K562 (cell line): ENCODE data around the gene CDH3. TPM values are rescaled to one million over a fixed set of nuclear protein-coding genes. Genes with fewer than 3 reads are reported as not detected.

Source experiments
- ATAC-seq: fragments of 200-7000 bp; cut with Tn5 transposase; 3 replicates; pipeline ENCODE4 v1.9.1; 2020; ENCODE audit warnings: moderate library complexity
- BruUV-seq: library from RNA; stranded (reverse); fragments of 400-500 nt; replicated peaks from 2 replicates; lab custom pipeline; 2021; lab: Mats Ljungman, UMichigan
- CTCF ChIA-PET: fragments of 300-600 bp; formaldehyde crosslinking; extraction: SDS; loops from one replicate; lab custom pipeline; 2021; ENCODE audit warnings: low intra/inter-chr PET ratio; lab: Yijun Ruan, JAX
- POLR2A ChIA-PET: fragments of 300-600, 350-650 bp; sonication (Branson Sonifier 250); formaldehyde crosslinking; extraction: SDS; loops from one replicate; lab custom pipeline; 2021; ENCODE audit warnings: antibody characterized with exemption, inconsistent platforms; lab: Yijun Ruan, JAX
- DNase-seq, 4 experiments: peaks; one replicate each; pipeline versions ENCODE4 v3.0.0 to v3.0.0-alpha.2; 2011 to 2018; ENCODE audit warnings: low spot score in 3 of 4, mixed read lengths in 3 of 4; ENCODE audit errors: extremely low read depth in 1 of 4
- FAIRE-seq: peaks from 2 replicates; lab custom pipeline; 2011; peaks lifted over from hg19 to GRCh38; lab: Jason Lieb, UNC
- H2AFZ ChIP-seq: 2 replicates; pipeline ENCODE4 v1.6.0; 2011; ENCODE audit warnings: low read depth, low read length, control low read depth, inconsistent platforms
- H3K27ac ChIP-seq: fragments of 200-600 bp; 3 replicates; pipeline ENCODE4 v1.8.0; 2011; ENCODE audit warnings: low read depth, mild to moderate bottlenecking, control low read depth, inconsistent platforms, low read length, moderate library complexity, mixed read lengths; ENCODE audit errors: extremely low read depth
- H3K27me3 ChIP-seq, 2 experiments: fragments of 300-600 bp in 1 of 2; 2 replicates in 1 of 2; 3 replicates in 1 of 2; pipeline versions ENCODE4 v1.6.0 to v1.8.0; 2011; ENCODE audit warnings: inconsistent platforms in 2 of 2, low read length in 2 of 2, mild to moderate bottlenecking in 1 of 2, mixed read lengths in 1 of 2, moderate library complexity in 1 of 2; ENCODE audit not compliant: control insufficient read depth in 2 of 2, insufficient read depth in 2 of 2
- H3K36me3 ChIP-seq: fragments of 300-600 bp; 3 replicates; pipeline ENCODE4 v1.8.0; 2011; ENCODE audit warnings: mild to moderate bottlenecking, low read length, inconsistent platforms; ENCODE audit not compliant: control insufficient read depth, insufficient read depth
- H3K4me1 ChIP-seq, 2 experiments: fragments of 200-600 bp in 1 of 2; replicated peaks in 1 of 2; 2 replicates in 1 of 2; 3 replicates in 1 of 2; pipeline versions ENCODE4 v1.5.1 to v1.8.0; 2011; ENCODE audit warnings: inconsistent platforms in 2 of 2, low read length in 2 of 2, mild to moderate bottlenecking in 1 of 2, mixed read lengths in 1 of 2, moderate library complexity in 1 of 2; ENCODE audit not compliant: control insufficient read depth in 2 of 2, insufficient read depth in 2 of 2
- H3K4me2 ChIP-seq: 2 replicates; pipeline ENCODE4 v1.6.1; 2011; ENCODE audit warnings: low read length, control low read depth, inconsistent platforms, mixed read lengths; ENCODE audit not compliant: insufficient read depth
- H3K4me3 ChIP-seq: fragments of 200-600 bp; sonication (generic), shearing (Covaris generic); 2 replicates; pipeline ENCODE4 v1.5.1; 2016; ENCODE audit warnings: control low read depth, inconsistent platforms
- H3K79me2 ChIP-seq: fragments of 200-600 bp; 3 replicates; pipeline ENCODE4 v1.8.0; 2011; ENCODE audit warnings: low read length, inconsistent platforms; ENCODE audit not compliant: control insufficient read depth, insufficient read depth
- H3K9ac ChIP-seq, 2 experiments: 2 replicates each; pipeline versions ENCODE4 v1.6.0 to v1.6.1; 2011; ENCODE audit warnings: low read depth in 2 of 2, low read length in 2 of 2, control low read depth in 1 of 2, inconsistent platforms in 1 of 2, mild to moderate bottlenecking in 1 of 2, mixed read lengths in 1 of 2; ENCODE audit not compliant: insufficient read depth in 1 of 2
- H3K9me1 ChIP-seq: one replicate; pipeline ENCODE4 v1.6.0; 2011; ENCODE audit warnings: inconsistent platforms, mild to moderate bottlenecking, low read length, moderate library complexity; ENCODE audit not compliant: control insufficient read depth, insufficient read depth
- H3K9me3 ChIP-seq: replicated peaks from 2 replicates; pipeline ENCODE4 v1.5.1; 2011; ENCODE audit warnings: low read depth, low read length, inconsistent platforms; ENCODE audit not compliant: control insufficient read depth, insufficient read depth
- H4K20me1 ChIP-seq: replicated peaks from 2 replicates; pipeline ENCODE4 v1.6.1; 2011; ENCODE audit warnings: low read length, inconsistent platforms, mixed read lengths; ENCODE audit not compliant: control insufficient read depth, insufficient read depth
- CHD1 ChIP-seq: fragments of 200-600 bp; sonication (generic); IDR thresholded peaks from one replicate; pipeline ENCODE4 v1.6.1; 2012; ENCODE audit warnings: mild to moderate bottlenecking, moderate library complexity, low read length, inconsistent platforms
- DNMT1 ChIP-seq: fragments of 450-650 bp; IDR thresholded peaks from 2 replicates; pipeline ENCODE4 v1.6.1; 2016; ENCODE audit warnings: antibody characterized with exemption, mild to moderate bottlenecking
- HNRNPUL1 ChIP-seq: fragments of 200-400 bp; formaldehyde crosslinking; IDR thresholded peaks from 2 replicates; pipeline ENCODE4 v1.6.1; 2017; ENCODE audit warnings: low read length
- PTTG1 ChIP-seq: fragments of 450-650 bp; IDR thresholded peaks from 2 replicates; pipeline ENCODE4 v1.6.1; 2016; ENCODE audit warnings: low read depth, mild to moderate bottlenecking, missing genetic modification characterization, missing compliant biosample characterization
- SRSF1 ChIP-seq: fragments of 200-400 bp; formaldehyde crosslinking; IDR thresholded peaks from 2 replicates; pipeline ENCODE4 v1.6.1; 2017; ENCODE audit warnings: mild to moderate bottlenecking, low read depth, low read length, moderate library complexity
- WGBS: fragments of 100-300 bp; shearing (Covaris generic); methylation state at CpG from one replicate; pipeline ENCODE4 v1.1.6; 2016; ENCODE audit warnings: low coverage, mixed read lengths; ENCODE audit not compliant: insufficient coverage; ENCODE audit errors: missing lambda C conversion rate; 5-methylcytosine and 5-hydroxymethylcytosine counted together
- in situ Hi-C: fragments of 300-500 bp; cut with MboI; formaldehyde crosslinking; loops from 4 replicates; pipeline ENCODE4 v1.15.0; 2018; ENCODE audit warnings: inconsistent platforms, mixed read lengths
- intact Hi-C: fragments of 100-400 bp; cut with micrococcal nuclease; formaldehyde crosslinking; loops from 2 replicates; pipeline ENCODE4 v1.14.2; 2022
- polyA plus RNA-seq, 8 experiments: library from polyadenylated mRNA; depleted of rRNA in 4 of 8; stranded (reverse) in 5 of 8; unstranded in 3 of 8; fragments of >200 nt; fragmentation: Nextera tagmentation in 2 of 8; fragmentation: Illumina TruSeq in 1 of 8; extraction: Ambion mirVana in 2 of 8; extraction: Trizol in 1 of 8; gene quantifications; 2 replicates each; pipeline versions ENCODE4 v1.2.1 to v1.2.3, GENCODE V29; 2011 to 2014; ENCODE audit warnings: inconsistent platforms in 1 of 8, missing spikeins in 1 of 8
- total RNA-seq, 7 experiments: library from RNA; depleted of rRNA in 6 of 7; stranded (reverse); fragments of >200 nt in 6 of 7; fragmentation: Illumina TruSeq in 2 of 7; extraction: Trizol in 2 of 7; gene quantifications; 2 replicates each; pipeline versions ENCODE4 v1.2.1 to v1.2.3, GENCODE V29; 2011 to 2021; ENCODE audit warnings: low replicate concordance in 1 of 7
- TF ChIP-seq, protein P1 (sequence below): fragments of 450-650 bp; IDR thresholded peaks from 2 replicates; pipeline ENCODE4 v1.6.1; 2016

Gene CDH3
- total and polyA plus RNA-seq, 9 of the 15 experiments (the other 6 are each of a cell fraction or from before 2014, with no cell fraction given): 0.06 to 0.09 TPM; not detected in 7

DNA sequence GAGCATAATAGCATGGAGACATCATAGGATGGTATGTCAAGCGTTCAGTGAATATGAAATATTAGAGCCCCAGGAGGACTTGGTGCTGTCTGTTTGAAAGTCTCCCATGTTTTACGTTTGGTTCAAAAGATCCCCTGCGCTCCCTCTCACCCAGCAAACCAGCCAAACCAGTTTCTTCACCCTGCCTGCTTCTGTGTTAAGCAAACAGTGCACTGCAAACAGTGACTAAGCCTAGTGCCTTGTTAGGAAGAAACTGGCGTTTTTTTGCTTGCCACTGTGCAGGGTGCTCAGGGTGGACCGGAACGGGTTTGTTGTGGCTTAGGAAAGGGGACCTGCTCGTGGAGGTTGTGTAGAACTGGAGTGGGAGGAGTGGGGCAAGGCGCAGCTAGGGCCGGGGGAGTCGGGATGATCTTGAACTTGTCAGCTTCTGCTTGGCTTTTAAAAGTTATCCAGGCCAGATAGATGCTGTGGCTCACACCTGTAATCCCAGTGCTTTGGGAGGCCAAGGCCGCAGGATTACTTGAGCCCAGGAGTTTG is 99.7 kb downstream of the CDH3 start:
- TF ChIP-seq HNRNPUL1: no peak
- TF ChIP-seq PTTG1 (tag): no peak
- TF ChIP-seq CHD1: no peak
- TF ChIP-seq, protein P1, sequence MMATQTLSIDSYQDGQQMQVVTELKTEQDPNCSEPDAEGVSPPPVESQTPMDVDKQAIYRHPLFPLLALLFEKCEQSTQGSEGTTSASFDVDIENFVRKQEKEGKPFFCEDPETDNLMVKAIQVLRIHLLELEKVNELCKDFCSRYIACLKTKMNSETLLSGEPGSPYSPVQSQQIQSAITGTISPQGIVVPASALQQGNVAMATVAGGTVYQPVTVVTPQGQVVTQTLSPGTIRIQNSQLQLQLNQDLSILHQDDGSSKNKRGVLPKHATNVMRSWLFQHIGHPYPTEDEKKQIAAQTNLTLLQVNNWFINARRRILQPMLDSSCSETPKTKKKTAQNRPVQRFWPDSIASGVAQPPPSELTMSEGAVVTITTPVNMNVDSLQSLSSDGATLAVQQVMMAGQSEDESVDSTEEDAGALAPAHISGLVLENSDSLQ: no peak
- TF ChIP-seq SRSF1: no peak
- no peak for TF ChIP-seq DNMT1
- TF ChIP-seq, all 486 proteins: peak for 0
- WGBS: 50% methylated on average over 11 of the region's 11 CpGs
- no peak overlapping the region for H2AFZ ChIP-seq
- intact Hi-C loops (no loop called here), in situ Hi-C loops (no loop called here)
- no TSS peak for BruUV-seq
- FAIRE-seq: no peak
- H3K9me3 ChIP-seq: no peaks in the 10 kb centered on the region
- no peak overlapping the region for H3K4me3 ChIP-seq
- H3K9ac ChIP-seq: no peak overlapping the region
- H3K4me1 ChIP-seq: peaks cover 18 to 22% of the 10 kb centered on the region in 2 experiments; a peak in 4 of 5 replicates
- H3K9me1 ChIP-seq: no peaks in the 10 kb centered on the region
- DNase-seq: no peak
- CTCF ChIA-PET: no interaction called here
- H3K79me2 ChIP-seq: no peaks in the 10 kb centered on the region
- no peak overlapping the region for H3K27ac ChIP-seq
- no peak for ATAC-seq
- no peak overlapping the region for H3K4me2 ChIP-seq
- no peaks in the 10 kb centered on the region for H3K27me3 ChIP-seq
- POLR2A ChIA-PET: no interaction called here
- H3K36me3 ChIP-seq: no peaks in the 10 kb centered on the region
- H4K20me1 ChIP-seq: no peaks in the 10 kb centered on the region
